GM23338 (cell line): ENCODE results near the gene TMX2.

Experiments
- CTCF ChIP-seq, 2 experiments: fragments of 200-600 bp in 1 of 2; sonication (generic) in 1 of 2; conservative IDR thresholded peaks; 2 replicates each; pipeline versions ENCODE4 v1.5.1 to v1.6.1; 2016 to 2017; ENCODE audit warnings: antibody characterized with exemption in 2 of 2, low read depth in 2 of 2, mild to moderate bottlenecking in 2 of 2, moderate library complexity in 1 of 2
- ETS1 ChIP-seq: IDR thresholded peaks from 2 replicates; pipeline ENCODE4 v1.6.1; 2016; ENCODE audit warnings: antibody characterized with exemption
- EZH2 ChIP-seq: fragments of 200-600 bp; sonication (generic); IDR thresholded peaks from one replicate; pipeline ENCODE4 v1.8.0; 2017; ENCODE audit warnings: antibody characterized with exemption, mild to moderate bottlenecking, low read depth; ENCODE audit not compliant: unreplicated experiment
- EZH2phosphoT487 ChIP-seq: fragments of 200-600 bp; sonication (generic); IDR thresholded peaks from one replicate; pipeline ENCODE4 v1.8.1; 2018; ENCODE audit warnings: antibody characterized with exemption; ENCODE audit not compliant: unreplicated experiment
- JUNB ChIP-seq: IDR thresholded peaks from one replicate; pipeline ENCODE4 v1.6.1; 2016; ENCODE audit warnings: antibody characterized with exemption; ENCODE audit not compliant: unreplicated experiment
- POLR2AphosphoS5 ChIP-seq: IDR thresholded peaks from 2 replicates; pipeline ENCODE4 v1.6.1; 2016; ENCODE audit warnings: antibody characterized with exemption, low read depth
- REST ChIP-seq: IDR thresholded peaks from one replicate; pipeline ENCODE4 v1.6.1; 2018; ENCODE audit warnings: antibody characterized with exemption; ENCODE audit not compliant: unreplicated experiment
- STAT1 ChIP-seq: IDR thresholded peaks from one replicate; pipeline ENCODE4 v1.6.1; 2016; ENCODE audit warnings: antibody characterized with exemption; ENCODE audit not compliant: unreplicated experiment
- ZNF331 ChIP-seq: fragments of 250-450 bp; sonication (Bioruptor Pico); IDR thresholded peaks from 2 replicates; pipeline ENCODE4 v1.5.0; 2020; ENCODE audit warnings: low read depth, mild to moderate bottlenecking, moderate library complexity
- ZNF462 ChIP-seq: fragments of 250-450 bp; sonication (Bioruptor Pico); IDR thresholded peaks from 2 replicates; pipeline ENCODE4 v1.5.0; 2020; ENCODE audit warnings: mild to moderate bottlenecking, moderate library complexity

- TF ChIP-seq POLR2AphosphoS5: no peak
- no peak for TF ChIP-seq EZH2phosphoT487
- no peak for TF ChIP-seq EZH2
- no peak for TF ChIP-seq CTCF (conservative IDR thresholded peaks at IDR 0.05; ENCODE audit: low read depth in 2 of 2)
- no peak for TF ChIP-seq ETS1
- no peak for TF ChIP-seq REST
- TF ChIP-seq ZNF331 (CRISPR knock-in tag): no peak
- no peak for TF ChIP-seq ZNF462 (CRISPR knock-in tag)
- TF ChIP-seq JUNB: no peak
- no peak for TF ChIP-seq STAT1
Observed at GRCh38 chr11:57728829-57729228, 16.4 kb downstream of the TMX2 start.
